ENCODE measurements around the gene CHST14. TPM values are rescaled to one million over a fixed set of nuclear protein-coding genes. Genes with fewer than 3 reads are reported as not detected.

CHST14 gene
- total RNA-seq, 4 donors from 2014 or later = 2.9 to 8.8 (median 4.1) TPM; not detected in 1

DNA sequence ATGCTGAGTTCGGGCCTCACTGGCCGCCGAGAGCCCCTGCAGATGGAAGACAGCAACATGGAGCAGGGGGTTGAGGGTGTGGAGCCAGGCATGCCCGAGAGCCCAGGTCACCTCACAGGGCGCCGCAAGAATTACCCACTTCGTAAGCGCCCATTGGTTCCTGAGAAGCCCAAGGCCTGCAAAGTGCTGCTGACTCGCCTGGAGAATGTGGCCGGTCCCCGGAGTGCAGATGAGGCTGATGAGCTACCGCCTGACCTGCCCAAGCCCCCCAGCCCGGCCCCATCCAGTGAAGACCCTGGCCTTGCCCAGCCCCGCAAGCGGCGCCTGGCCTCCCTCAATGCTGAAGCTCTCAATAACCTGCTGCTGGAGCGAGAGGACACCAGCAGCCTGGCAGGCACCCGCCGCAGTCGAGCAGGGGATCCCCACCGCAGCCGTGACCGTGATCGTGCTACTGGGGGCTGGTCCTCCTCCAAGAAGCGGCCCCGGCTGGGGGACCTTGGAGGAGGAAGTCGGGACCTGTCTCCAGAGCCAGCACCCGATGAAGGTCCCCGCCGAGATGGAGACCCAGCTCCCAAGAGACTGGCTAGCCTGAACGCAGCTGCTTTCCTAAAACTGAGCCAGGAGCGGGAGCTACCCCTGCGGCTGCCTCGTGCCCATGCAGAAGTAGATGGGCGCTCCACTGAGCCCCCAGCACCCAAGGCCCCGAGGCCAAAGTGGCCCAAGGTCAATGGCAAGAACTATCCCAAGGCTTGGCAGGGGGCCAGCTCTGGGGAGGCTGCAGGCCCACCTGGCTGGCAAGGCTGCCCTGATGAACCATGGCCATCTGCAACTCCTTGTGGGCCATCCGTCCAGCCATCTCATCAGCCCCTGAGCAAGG lies 12.1 kb upstream of the CHST14 start:
- Histone ChIP-seq H3K4me3 (no peak overlapping the region), H3K27ac (no peak overlapping the region), H3K36me3 (peaks cover 0 to 7% (median 0%) of the 10 kb centered on the region in 4 donors), H3K27me3 (no peaks in the 10 kb centered on the region), H3K9me3 (no peaks in the 10 kb centered on the region), H3K4me1 (peaks cover 12 to 33% (median 16%) of the 10 kb centered on the region in 4 donors)
- TF ChIP-seq, protein P1, sequence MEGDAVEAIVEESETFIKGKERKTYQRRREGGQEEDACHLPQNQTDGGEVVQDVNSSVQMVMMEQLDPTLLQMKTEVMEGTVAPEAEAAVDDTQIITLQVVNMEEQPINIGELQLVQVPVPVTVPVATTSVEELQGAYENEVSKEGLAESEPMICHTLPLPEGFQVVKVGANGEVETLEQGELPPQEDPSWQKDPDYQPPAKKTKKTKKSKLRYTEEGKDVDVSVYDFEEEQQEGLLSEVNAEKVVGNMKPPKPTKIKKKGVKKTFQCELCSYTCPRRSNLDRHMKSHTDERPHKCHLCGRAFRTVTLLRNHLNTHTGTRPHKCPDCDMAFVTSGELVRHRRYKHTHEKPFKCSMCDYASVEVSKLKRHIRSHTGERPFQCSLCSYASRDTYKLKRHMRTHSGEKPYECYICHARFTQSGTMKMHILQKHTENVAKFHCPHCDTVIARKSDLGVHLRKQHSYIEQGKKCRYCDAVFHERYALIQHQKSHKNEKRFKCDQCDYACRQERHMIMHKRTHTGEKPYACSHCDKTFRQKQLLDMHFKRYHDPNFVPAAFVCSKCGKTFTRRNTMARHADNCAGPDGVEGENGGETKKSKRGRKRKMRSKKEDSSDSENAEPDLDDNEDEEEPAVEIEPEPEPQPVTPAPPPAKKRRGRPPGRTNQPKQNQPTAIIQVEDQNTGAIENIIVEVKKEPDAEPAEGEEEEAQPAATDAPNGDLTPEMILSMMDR (IDR thresholded peaks at IDR 0.05) = no peak
- TF ChIP-seq POLR2A (IDR thresholded peaks at IDR 0.05) = no peak
- no peak for TF ChIP-seq POLR2AphosphoS5 (IDR thresholded peaks at IDR 0.05)
- no peak for TF ChIP-seq EP300 (IDR thresholded peaks at IDR 0.05; ENCODE audit: low read depth)
- in situ Hi-C loops (cut with MboI; ENCODE audit: low pct_ligation_motif_present in 1 of 4, low pct_unique_long_range_greater_than_20kb in 1 of 4, low sequenced_read_pairs in 3 of 4) = no loop called here
- DNase-seq = no peak
- 96% methylated on average over 26 of the region's 37 CpGs; no CpG with 5 or more reads in 1 of the 2 donors for WGBS, 2 donors (ENCODE audit: low coverage in 1 of 2)
- intact Hi-C loops (cut with DNase I; ENCODE audit: low total_unique reads) = no loop called here

DNA sequence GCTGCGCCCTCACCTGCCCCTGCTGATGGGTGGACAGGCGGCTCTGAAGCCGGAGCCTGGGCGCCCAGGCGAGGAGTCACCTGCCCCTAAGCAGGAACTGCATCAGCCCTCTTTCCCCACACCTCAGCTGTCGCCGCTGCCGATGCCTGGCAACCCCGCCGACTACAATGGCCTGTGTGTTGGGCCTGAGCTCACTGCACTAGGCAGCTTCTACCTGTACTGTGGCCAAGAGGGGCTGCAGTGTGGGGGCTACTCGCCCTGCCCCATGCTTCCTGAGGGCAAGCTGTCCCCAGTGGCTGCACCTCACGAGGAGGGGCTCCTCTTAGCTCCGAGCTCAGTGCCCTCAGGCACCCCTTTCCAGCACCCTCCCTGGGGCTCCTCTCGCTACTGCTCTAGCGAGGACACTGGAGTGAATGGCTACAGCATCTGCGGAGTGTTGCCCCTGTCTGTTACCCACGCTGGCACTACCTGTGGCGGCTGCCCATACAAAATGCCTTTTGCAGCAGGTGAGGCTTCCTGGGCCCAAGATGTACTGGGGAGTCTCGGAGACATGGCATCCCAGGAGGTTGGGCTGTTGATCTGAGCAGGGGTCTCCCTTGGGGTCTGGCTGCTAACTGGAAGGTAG lies 11.3 kb upstream of the CHST14 start:
- 99% methylated on average over 19 of the region's 19 CpGs; no CpG with 5 or more reads in 1 of the 2 donors for WGBS, 2 donors (ENCODE audit: low coverage in 1 of 2)
- Histone ChIP-seq H3K4me1 (peaks cover 8 to 25% (median 13%) of the 10 kb centered on the region in 4 donors), H3K27me3 (no peaks in the 10 kb centered on the region), H3K9me3 (no peaks in the 10 kb centered on the region), H3K36me3 (peaks cover 0 to 7% (median 0%) of the 10 kb centered on the region in 4 donors), H3K4me3 (no peak overlapping the region), H3K27ac (no peak overlapping the region)
- intact Hi-C loops (cut with DNase I; ENCODE audit: low total_unique reads) = no loop called here
- DNase-seq = no peak
- in situ Hi-C loops (cut with MboI; ENCODE audit: low pct_ligation_motif_present in 1 of 4, low pct_unique_long_range_greater_than_20kb in 1 of 4, low sequenced_read_pairs in 3 of 4) = no loop called here
- TF ChIP-seq POLR2A (IDR thresholded peaks at IDR 0.05) (no peak), POLR2AphosphoS5 (IDR thresholded peaks at IDR 0.05) (no peak), EP300 (IDR thresholded peaks at IDR 0.05; ENCODE audit: low read depth) (no peak)
- TF ChIP-seq, protein P1 (IDR thresholded peaks at IDR 0.05) = no peak

- in situ Hi-C loops (cut with MboI; ENCODE audit: low pct_ligation_motif_present in 1 of 4, low pct_unique_long_range_greater_than_20kb in 1 of 4, low sequenced_read_pairs in 3 of 4) = no loop called here
- Histone ChIP-seq H3K4me1 (peaks cover 2 to 16% (median 9%) of the 10 kb centered on the region in 4 donors), H3K27ac (no peak overlapping the region), H3K4me3 (no peak overlapping the region), H3K36me3 (peaks cover 0 to 7% (median 0%) of the 10 kb centered on the region in 4 donors), H3K27me3 (no peaks in the 10 kb centered on the region), H3K9me3 (no peaks in the 10 kb centered on the region)
- no peak for DNase-seq
- TF ChIP-seq EP300 (IDR thresholded peaks at IDR 0.05; ENCODE audit: low read depth) (no peak), POLR2AphosphoS5 (IDR thresholded peaks at IDR 0.05) (no peak), POLR2A (IDR thresholded peaks at IDR 0.05) (no peak)
- TF ChIP-seq, protein P1 (IDR thresholded peaks at IDR 0.05) = no peak
- intact Hi-C loops (cut with DNase I; ENCODE audit: low total_unique reads) = no loop called here
- 71% methylated on average over 2 of the region's 2 CpGs; no CpG with 5 or more reads in 1 of the 2 donors for WGBS, 2 donors (ENCODE audit: low coverage in 1 of 2)
Observed at GRCh38 chr15:40460404-40460803, 10.4 kb upstream of the CHST14 start.

GRCh38 chr15:40461958-40462357 lies 8.8 kb upstream of the CHST14 start:
- H3K27me3 ChIP-seq = no peaks in the 10 kb centered on the region
- no peaks in the 10 kb centered on the region for H3K9me3 ChIP-seq
- intact Hi-C loops (cut with DNase I; ENCODE audit: low total_unique reads) (no loop called here), in situ Hi-C loops (cut with MboI; ENCODE audit: low pct_ligation_motif_present in 1 of 4, low pct_unique_long_range_greater_than_20kb in 1 of 4, low sequenced_read_pairs in 3 of 4) (no loop called here)
- H3K4me3 ChIP-seq = no peak overlapping the region
- H3K27ac ChIP-seq = no peak overlapping the region
- TF ChIP-seq POLR2A (IDR thresholded peaks at IDR 0.05) (no peak), EP300 (IDR thresholded peaks at IDR 0.05; ENCODE audit: low read depth) (no peak), POLR2AphosphoS5 (IDR thresholded peaks at IDR 0.05) (no peak)
- TF ChIP-seq, protein P1 (IDR thresholded peaks at IDR 0.05) = no peak
- DNase-seq = no peak
- 98% methylated on average over 21 of the region's 21 CpGs; no CpG with 5 or more reads in 1 of the 2 donors for WGBS, 2 donors (ENCODE audit: low coverage in 1 of 2)
- H3K4me1 ChIP-seq = peaks cover 0 to 10% (median 0%) of the 10 kb centered on the region in 4 donors
- H3K36me3 ChIP-seq = peaks cover 0 to 7% (median 0%) of the 10 kb centered on the region in 4 donors

Measured in transverse colon (tissue), 4 donors.